Panc1 (cell line): ENCODE measurements around the gene KCNIP4. TPM values are rescaled to one million over a fixed set of nuclear protein-coding genes. Genes with fewer than 3 reads are reported as not detected.

Source experiments
- ATAC-seq: fragments of 200-7000 bp; cut with Tn5 transposase; 2 replicates; pipeline ENCODE4 v1.9.1; 2020; ENCODE audit warnings: mild to moderate bottlenecking, moderate library complexity
- BruUV-seq: library from RNA; stranded (reverse); fragments of 400-500 nt; replicated peaks from 2 replicates; lab custom pipeline; 2021; lab: Mats Ljungman, UMichigan
- CTCF ChIA-PET: fragments of 300-600 bp; sonication (Branson Sonifier 250); formaldehyde crosslinking; loops from one replicate; lab custom pipeline; 2022; ENCODE audit warnings: antibody characterized with exemption; lab: Charles Lee
- POLR2A ChIA-PET: fragments of 300-600 bp; sonication (Branson Sonifier 250); formaldehyde crosslinking; loops from one replicate; lab custom pipeline; 2022; ENCODE audit warnings: antibody characterized with exemption; lab: Charles Lee
- DNase-seq: peaks from one replicate; pipeline ENCODE4 v3.0.0-alpha.2; 2010; ENCODE audit warnings: low read depth, low spot score
- H3K27ac ChIP-seq: 2 replicates; pipeline ENCODE4 v1.5.1; 2011; ENCODE audit warnings: mild to moderate bottlenecking, low read length, inconsistent platforms
- H3K27me3 ChIP-seq: fragments of 200-500 bp; sonication (Bioruptor generic); 2 replicates; pipeline ENCODE4 v1.6.0; 2014; ENCODE audit warnings: low read length, inconsistent platforms; ENCODE audit not compliant: control insufficient read depth, insufficient read depth
- H3K36me3 ChIP-seq: fragments of 200-500 bp; sonication (Bioruptor generic); 2 replicates; pipeline ENCODE4 v1.5.1; 2014; ENCODE audit warnings: inconsistent platforms, mild to moderate bottlenecking, low read length, moderate library complexity; ENCODE audit not compliant: control insufficient read depth, insufficient read depth
- H3K4me1 ChIP-seq: 2 replicates; pipeline ENCODE4 v1.5.1; 2011; ENCODE audit warnings: inconsistent platforms, mild to moderate bottlenecking, low read length, moderate library complexity; ENCODE audit not compliant: control insufficient read depth, insufficient read depth
- H3K4me3 ChIP-seq, 2 experiments: 2 replicates each; pipeline ENCODE4 v1.5.1; 2011 to 2012; ENCODE audit warnings: low read depth in 2 of 2, low read length in 2 of 2, mild to moderate bottlenecking in 2 of 2, inconsistent platforms in 1 of 2, moderate library complexity in 1 of 2
- H3K9me3 ChIP-seq: fragments of 200-500 bp; sonication (Bioruptor generic); 2 replicates; pipeline ENCODE4 v1.5.1; 2014; ENCODE audit warnings: low read depth, mild to moderate bottlenecking, inconsistent platforms, low read length, moderate library complexity; ENCODE audit not compliant: control insufficient read depth, insufficient read depth
- CTCF ChIP-seq: fragments of 450-650 bp; IDR thresholded peaks from 2 replicates; pipeline ENCODE4 v1.5.1; 2017; ENCODE audit warnings: mild to moderate bottlenecking
- POLR2AphosphoS5 ChIP-seq: IDR thresholded peaks from 2 replicates; pipeline ENCODE4 v1.6.1; 2012; ENCODE audit warnings: mild to moderate bottlenecking, low read depth, low read length, moderate library complexity
- REST ChIP-seq, 2 experiments: IDR thresholded peaks; 2 replicates each; pipeline ENCODE4 v1.6.1; 2011 to 2012; ENCODE audit warnings: low read depth in 2 of 2, control low read depth in 1 of 2, low read length in 1 of 2, mild to moderate bottlenecking in 1 of 2, moderate library complexity in 1 of 2; ENCODE audit not compliant: insufficient read depth in 1 of 2
- SIN3A ChIP-seq: IDR thresholded peaks from 2 replicates; pipeline ENCODE4 v1.6.1; 2012; ENCODE audit warnings: low read depth, mild to moderate bottlenecking, low read length, moderate library complexity, borderline replicate concordance; ENCODE audit not compliant: insufficient read depth
- TCF7L2 ChIP-seq: IDR thresholded peaks from 2 replicates; pipeline ENCODE4 v1.6.1; 2011; ENCODE audit warnings: mild to moderate bottlenecking, low read depth, low read length, inconsistent platforms
- in situ Hi-C: cut with HindIII; loops from 2 replicates; pipeline ENCODE4 v1.10.0; 2016; ENCODE audit warnings: low sequenced_read_pairs, low pct_unique_long_range_greater_than_20kb
- intact Hi-C: fragments of 100-400 bp; cut with micrococcal nuclease; formaldehyde crosslinking; loops from one replicate; pipeline ENCODE4 v1.10.0; 2022; ENCODE audit not compliant: unreplicated experiment
- total RNA-seq: library from RNA; stranded (reverse); gene quantifications from one replicate; pipeline ENCODE4 v1.2.1, GENCODE V29; 2021; ENCODE audit not compliant: unreplicated experiment

KCNIP4 gene
- total RNA-seq, 1 experiment from 2014 or later = not detected

- CTCF ChIA-PET = no interaction called here
- no peaks in the 10 kb centered on the region for H3K36me3 ChIP-seq
- in situ Hi-C loops = no loop called here
These were observed 226.3 kb downstream of the KCNIP4 start for GRCh38 chr4:21722157-21722839.

GRCh38 chr4:21716531-21716930 lies 232.0 kb downstream of the KCNIP4 start:
- Histone ChIP-seq H3K36me3 (no peaks in the 10 kb centered on the region), H3K9me3 (no peaks in the 10 kb centered on the region), H3K4me3 (no peak overlapping the region), H3K4me1 (no peaks in the 10 kb centered on the region), H3K27me3 (no peaks in the 10 kb centered on the region), H3K27ac (no peak overlapping the region)
- TF ChIP-seq SIN3A (no peak), TCF7L2 (no peak), REST (IDR thresholded peaks at IDR 0.05; ENCODE audit: insufficient read depth in 1 of 2, low read depth in 2 of 2, low read length in 1 of 2) (no peak), POLR2AphosphoS5 (no peak), CTCF (no peak)
- ChIA-PET CTCF (no interaction called here), POLR2A (no interaction called here)
- no TSS peak for BruUV-seq
- in situ Hi-C loops (no loop called here), intact Hi-C loops (no loop called here)
- ATAC-seq (no peak), DNase-seq (no peak)

More at GRCh38 chr4:21722157-21722839, 226.3 kb downstream of the KCNIP4 start:
- H3K4me3 ChIP-seq = no peak overlapping the region
- no peak overlapping the region for H3K27ac ChIP-seq
- TF ChIP-seq CTCF (no peak), TCF7L2 (no peak), SIN3A (no peak), POLR2AphosphoS5 (no peak), REST (IDR thresholded peaks at IDR 0.05; ENCODE audit: insufficient read depth in 1 of 2, low read depth in 2 of 2, low read length in 1 of 2) (no peak)
- no peaks in the 10 kb centered on the region for H3K9me3 ChIP-seq
- ATAC-seq (no peak), DNase-seq (no peak)
- POLR2A ChIA-PET = no interaction called here
- intact Hi-C loops = no loop called here
- BruUV-seq = no TSS peak
- no peaks in the 10 kb centered on the region for H3K4me1 ChIP-seq
- no peaks in the 10 kb centered on the region for H3K27me3 ChIP-seq
